SK-N-SH (cell line): Measurements from ENCODE around the gene DEFB129. TPM values are rescaled to one million over a fixed set of nuclear protein-coding genes. Genes with fewer than 3 reads are reported as not detected.

Source experiments
- CTCF ChIA-PET: fragments of 300-600, 350-600 bp; formaldehyde crosslinking; extraction: SDS; loops from one replicate; lab custom pipeline; 2021; lab: Yijun Ruan, JAX
- POLR2A ChIA-PET: fragments of 350-600 bp; sonication (Branson Sonifier 250); formaldehyde crosslinking; extraction: SDS; loops from one replicate; lab custom pipeline; 2020; ENCODE audit warnings: antibody characterized with exemption, inconsistent platforms; lab: Yijun Ruan, JAX
- DNase-seq: peaks from one replicate; pipeline ENCODE4 v3.0.0; 2012
- H2AFZ ChIP-seq: fragments of 200-600 bp; sonication (generic); 2 replicates; pipeline ENCODE4 v1.8.1; 2016; ENCODE audit warnings: antibody characterized with exemption, mild to moderate bottlenecking, low read depth
- H3F3A ChIP-seq: fragments of 200-600 bp; sonication (generic); replicated peaks from 2 replicates; pipeline ENCODE3; 2016; ENCODE audit warnings: antibody characterized with exemption, mild to moderate bottlenecking; ENCODE audit not compliant: insufficient read depth
- H3K27ac ChIP-seq, 2 experiments: fragments of 200-500 bp in 1 of 2; fragments of 200-600 bp in 1 of 2; sonication (Bioruptor generic) in 1 of 2; sonication (generic), shearing (Covaris generic) in 1 of 2; 2 replicates each; pipeline versions ENCODE4 v1.5.1 to v1.6.1; 2014 to 2016; ENCODE audit warnings: low read depth in 2 of 2, inconsistent platforms in 1 of 2, low read length in 1 of 2, mild to moderate bottlenecking in 1 of 2, mixed read lengths in 1 of 2
- H3K27me3 ChIP-seq: fragments of 200-600 bp; sonication (generic), shearing (Covaris generic); 2 replicates; pipeline ENCODE4 v1.6.1; 2016; ENCODE audit warnings: mixed run types; ENCODE audit not compliant: insufficient read depth
- H3K36me3 ChIP-seq, 2 experiments: fragments of 200-500 bp in 1 of 2; fragments of 200-600 bp in 1 of 2; sonication (Bioruptor generic) in 1 of 2; sonication (generic) in 1 of 2; replicated peaks in 1 of 2; 2 replicates each; pipeline versions ENCODE3 to v1.5.1; 2014 to 2016; ENCODE audit warnings: low read length in 1 of 2, mild to moderate bottlenecking in 1 of 2; ENCODE audit not compliant: insufficient read depth in 2 of 2, control insufficient read depth in 1 of 2
- H3K4me1 ChIP-seq, 2 experiments: fragments of 200-500 bp in 1 of 2; fragments of 200-600 bp in 1 of 2; sonication (Bioruptor generic) in 1 of 2; sonication (generic), shearing (Covaris generic) in 1 of 2; 2 replicates each; pipeline versions ENCODE4 v1.5.1 to v1.6.1; 2014 to 2016; ENCODE audit warnings: low read depth in 1 of 2, low read length in 1 of 2, mixed run types in 1 of 2; ENCODE audit not compliant: insufficient read depth in 2 of 2, control insufficient read depth in 1 of 2
- H3K4me2 ChIP-seq: fragments of 200-600 bp; sonication (generic), shearing (Covaris generic); 2 replicates; pipeline ENCODE4 v1.6.1; 2017; ENCODE audit warnings: mixed run types
- H3K4me3 ChIP-seq, 2 experiments: fragments of 200-500 bp in 1 of 2; fragments of 200-600 bp in 1 of 2; sonication (Bioruptor generic) in 1 of 2; sonication (generic), shearing (Covaris generic) in 1 of 2; 2 replicates each; pipeline versions ENCODE4 v1.5.1 to v1.8.1; 2014 to 2016; ENCODE audit warnings: low read depth in 2 of 2, inconsistent platforms in 1 of 2, low read length in 1 of 2, mild to moderate bottlenecking in 1 of 2, mixed read lengths in 1 of 2, moderate library complexity in 1 of 2
- H3K79me2 ChIP-seq: fragments of 200-600 bp; sonication (generic); 2 replicates; pipeline ENCODE4 v1.8.1; 2017; ENCODE audit warnings: mild to moderate bottlenecking; ENCODE audit not compliant: insufficient read depth
- H3K9ac ChIP-seq: fragments of 200-600 bp; sonication (generic); 2 replicates; pipeline ENCODE4 v1.6.1; 2017; ENCODE audit warnings: mixed run types
- H3K9me2 ChIP-seq: fragments of 200-600 bp; sonication (generic); 2 replicates; pipeline ENCODE4 v1.6.1; 2017; ENCODE audit warnings: mixed run types
- H3K9me3 ChIP-seq: fragments of 200-600 bp; sonication (generic); 2 replicates; pipeline ENCODE4 v1.6.1; 2017; ENCODE audit warnings: mixed run types, mild to moderate bottlenecking, moderate library complexity
- H4K20me1 ChIP-seq: fragments of 200-600 bp; sonication (generic); 2 replicates; pipeline ENCODE4 v1.6.1; 2017; ENCODE audit warnings: mild to moderate bottlenecking, mixed run types; ENCODE audit not compliant: insufficient read depth
- CTCF ChIP-seq: fragments of 200-600 bp; sonication (generic); IDR thresholded peaks from 2 replicates; pipeline ENCODE4 v1.6.1; 2017; ENCODE audit warnings: antibody characterized with exemption, mild to moderate bottlenecking, moderate library complexity
- EZH2phosphoT487 ChIP-seq: fragments of 200-600 bp; sonication (generic); IDR thresholded peaks from 2 replicates; pipeline ENCODE4 v1.6.1; 2017; ENCODE audit warnings: low read depth, mixed run types, mild to moderate bottlenecking, antibody characterized with exemption, moderate library complexity, borderline replicate concordance
- FOXJ3 ChIP-seq: sonication (generic); formaldehyde crosslinking; IDR thresholded peaks from 2 replicates; pipeline ENCODE4 v1.5.1; 2020; ENCODE audit warnings: mild to moderate bottlenecking, missing genetic modification reagents
- GABPA ChIP-seq: IDR thresholded peaks from 2 replicates; pipeline ENCODE4 v1.4.0; 2012; ENCODE audit warnings: low read depth, mild to moderate bottlenecking
- JUND ChIP-seq: IDR thresholded peaks from 2 replicates; pipeline ENCODE4 v1.4.0; 2012
- MAX ChIP-seq: IDR thresholded peaks from 2 replicates; pipeline ENCODE4 v1.4.0; 2012; ENCODE audit warnings: low read depth
- MEF2A ChIP-seq: IDR thresholded peaks from 2 replicates; pipeline ENCODE4 v1.4.0; 2012; ENCODE audit warnings: low read depth, borderline replicate concordance
- NFIC ChIP-seq: IDR thresholded peaks from 2 replicates; pipeline ENCODE4 v1.4.0; 2012; ENCODE audit warnings: borderline replicate concordance
- POLR2AphosphoS5 ChIP-seq: IDR thresholded peaks from 2 replicates; pipeline ENCODE4 v1.6.1; 2012; ENCODE audit warnings: low read depth, low read length
- RAD21 ChIP-seq: IDR thresholded peaks from 2 replicates; pipeline ENCODE4 v1.6.1; 2012; ENCODE audit warnings: mild to moderate bottlenecking, low read length
- REST ChIP-seq: IDR thresholded peaks from 2 replicates; pipeline ENCODE4 v1.6.1; 2012; ENCODE audit warnings: mild to moderate bottlenecking, low read depth, low read length, moderate library complexity
- RFX5 ChIP-seq: IDR thresholded peaks from 2 replicates; pipeline ENCODE4 v1.6.1; 2012; ENCODE audit warnings: mild to moderate bottlenecking, improper control_type of control experiment, low read length
- SIN3A ChIP-seq: IDR thresholded peaks from 2 replicates; pipeline ENCODE4 v1.6.1; 2012; ENCODE audit warnings: low read depth, mild to moderate bottlenecking, low read length, moderate library complexity, borderline replicate concordance
- SMC3 ChIP-seq: IDR thresholded peaks from 2 replicates; pipeline ENCODE4 v1.6.1; 2012; ENCODE audit warnings: low read depth, low read length, improper control_type of control experiment
- TCF12 ChIP-seq: IDR thresholded peaks from 2 replicates; pipeline ENCODE4 v1.4.0; 2012
- TEAD4 ChIP-seq: IDR thresholded peaks from 2 replicates; pipeline ENCODE4 v1.4.0; 2012; ENCODE audit warnings: mild to moderate bottlenecking, borderline replicate concordance; ENCODE audit not compliant: insufficient read depth
- polyA plus RNA-seq, 3 experiments: library from polyadenylated mRNA; depleted of rRNA; stranded (reverse); fragments of >200 nt; gene quantifications; 2 replicates each; pipeline ENCODE4 v1.2.3, GENCODE V29; 2012
- TF ChIP-seq, protein P1 (sequence below): fragments of 150-350 bp; IDR thresholded peaks from 2 replicates; pipeline ENCODE4 v1.6.1; 2017; ENCODE audit warnings: antibody characterized with exemption, low read length, low read depth, borderline replicate concordance
- TF ChIP-seq, protein P2 (sequence below): IDR thresholded peaks from 2 replicates; pipeline ENCODE4 v1.4.0; 2012; ENCODE audit warnings: low read depth, borderline replicate concordance
- TF ChIP-seq, protein P3 (sequence below): IDR thresholded peaks from 2 replicates; pipeline ENCODE4; 2012
- TF ChIP-seq, protein P4 (sequence below): IDR thresholded peaks from 2 replicates; pipeline ENCODE4 v1.4.0; 2012; ENCODE audit warnings: low read depth, borderline replicate concordance

DEFB129 gene
- polyA plus RNA-seq, 1 of the 3 experiments (the other 2 are of a cell fraction): not detected

- Histone ChIP-seq H3K9me3 (no peaks in the 10 kb centered on the region), H3K9me2 (no peaks in the 10 kb centered on the region), H3K79me2 (no peaks in the 10 kb centered on the region), H3K27me3 (no peaks in the 10 kb centered on the region), H4K20me1 (no peaks in the 10 kb centered on the region), H3K36me3 (peaks cover 0 to 7% of the 10 kb centered on the region in 2 experiments), H3K4me3 (no peak overlapping the region), H2AFZ (no peak overlapping the region), H3K27ac (no peak overlapping the region), H3K4me2 (no peak overlapping the region), H3K9ac (no peak overlapping the region), H3F3A (no peaks in the 10 kb centered on the region), H3K4me1 (peaks cover 0 to 2% of the 10 kb centered on the region in 2 experiments; a peak in 1 of 4 replicates)
- CTCF ChIA-PET: no interaction called here
- POLR2A ChIA-PET: no interaction called here
- no peak for DNase-seq
- no peak for TF ChIP-seq FOXJ3 (CRISPR knock-in tag)
- TF ChIP-seq TEAD4: no peak
- no peak for TF ChIP-seq MEF2A
- TF ChIP-seq, protein P1, sequence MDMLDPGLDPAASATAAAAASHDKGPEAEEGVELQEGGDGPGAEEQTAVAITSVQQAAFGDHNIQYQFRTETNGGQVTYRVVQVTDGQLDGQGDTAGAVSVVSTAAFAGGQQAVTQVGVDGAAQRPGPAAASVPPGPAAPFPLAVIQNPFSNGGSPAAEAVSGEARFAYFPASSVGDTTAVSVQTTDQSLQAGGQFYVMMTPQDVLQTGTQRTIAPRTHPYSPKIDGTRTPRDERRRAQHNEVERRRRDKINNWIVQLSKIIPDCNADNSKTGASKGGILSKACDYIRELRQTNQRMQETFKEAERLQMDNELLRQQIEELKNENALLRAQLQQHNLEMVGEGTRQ: no peak
- TF ChIP-seq GABPA: no peak
- no peak for TF ChIP-seq SMC3
- TF ChIP-seq, protein P2, sequence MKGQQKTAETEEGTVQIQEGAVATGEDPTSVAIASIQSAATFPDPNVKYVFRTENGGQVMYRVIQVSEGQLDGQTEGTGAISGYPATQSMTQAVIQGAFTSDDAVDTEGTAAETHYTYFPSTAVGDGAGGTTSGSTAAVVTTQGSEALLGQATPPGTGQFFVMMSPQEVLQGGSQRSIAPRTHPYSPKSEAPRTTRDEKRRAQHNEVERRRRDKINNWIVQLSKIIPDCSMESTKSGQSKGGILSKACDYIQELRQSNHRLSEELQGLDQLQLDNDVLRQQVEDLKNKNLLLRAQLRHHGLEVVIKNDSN: no peak
- no peak for TF ChIP-seq TCF12
- no peak for TF ChIP-seq RAD21
- no peak for TF ChIP-seq JUND
- no peak for TF ChIP-seq SIN3A
- no peak for TF ChIP-seq EZH2phosphoT487
- TF ChIP-seq, protein P3, sequence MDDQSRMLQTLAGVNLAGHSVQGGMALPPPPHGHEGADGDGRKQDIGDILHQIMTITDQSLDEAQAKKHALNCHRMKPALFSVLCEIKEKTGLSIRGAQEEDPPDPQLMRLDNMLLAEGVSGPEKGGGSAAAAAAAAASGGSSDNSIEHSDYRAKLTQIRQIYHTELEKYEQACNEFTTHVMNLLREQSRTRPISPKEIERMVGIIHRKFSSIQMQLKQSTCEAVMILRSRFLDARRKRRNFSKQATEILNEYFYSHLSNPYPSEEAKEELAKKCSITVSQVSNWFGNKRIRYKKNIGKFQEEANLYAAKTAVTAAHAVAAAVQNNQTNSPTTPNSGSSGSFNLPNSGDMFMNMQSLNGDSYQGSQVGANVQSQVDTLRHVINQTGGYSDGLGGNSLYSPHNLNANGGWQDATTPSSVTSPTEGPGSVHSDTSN: no peak
- no peak for TF ChIP-seq MAX
- TF ChIP-seq RFX5: no peak
- TF ChIP-seq REST: no peak
- TF ChIP-seq, protein P4, sequence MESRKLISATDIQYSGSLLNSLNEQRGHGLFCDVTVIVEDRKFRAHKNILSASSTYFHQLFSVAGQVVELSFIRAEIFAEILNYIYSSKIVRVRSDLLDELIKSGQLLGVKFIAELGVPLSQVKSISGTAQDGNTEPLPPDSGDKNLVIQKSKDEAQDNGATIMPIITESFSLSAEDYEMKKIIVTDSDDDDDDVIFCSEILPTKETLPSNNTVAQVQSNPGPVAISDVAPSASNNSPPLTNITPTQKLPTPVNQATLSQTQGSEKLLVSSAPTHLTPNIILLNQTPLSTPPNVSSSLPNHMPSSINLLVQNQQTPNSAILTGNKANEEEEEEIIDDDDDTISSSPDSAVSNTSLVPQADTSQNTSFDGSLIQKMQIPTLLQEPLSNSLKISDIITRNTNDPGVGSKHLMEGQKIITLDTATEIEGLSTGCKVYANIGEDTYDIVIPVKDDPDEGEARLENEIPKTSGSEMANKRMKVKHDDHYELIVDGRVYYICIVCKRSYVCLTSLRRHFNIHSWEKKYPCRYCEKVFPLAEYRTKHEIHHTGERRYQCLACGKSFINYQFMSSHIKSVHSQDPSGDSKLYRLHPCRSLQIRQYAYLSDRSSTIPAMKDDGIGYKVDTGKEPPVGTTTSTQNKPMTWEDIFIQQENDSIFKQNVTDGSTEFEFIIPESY: no peak
- TF ChIP-seq NFIC: no peak
- TF ChIP-seq CTCF: no peak
- TF ChIP-seq POLR2AphosphoS5: no peak
Observed at GRCh38 chr20:271528-271927, 44.5 kb downstream of the DEFB129 start.
